Retinal pigment epithelial cell (primary cell): ENCODE data around the gene FMO1.

Experiments used
- DNase-seq: peaks from one replicate; pipeline ENCODE4 v3.0.0-alpha.2; 2010; ENCODE audit warnings: low read depth
- H3K4me3 ChIP-seq: 2 replicates; pipeline ENCODE4 v1.5.1; 2011; ENCODE audit warnings: mild to moderate bottlenecking, low read length, control low read depth, moderate library complexity
- CTCF ChIP-seq: conservative IDR thresholded peaks from 2 replicates; pipeline ENCODE4 v1.5.1; 2011; ENCODE audit warnings: low read depth, low read length, control low read depth, inconsistent platforms

The FMO1 gene

GRCh38 chr1:171212607-171213351 lies 35.5 kb upstream of the FMO1 start:
- TF ChIP-seq CTCF, result no peak
- DNase-seq, result peak; percentile 75
- H3K4me3 ChIP-seq, result no peak overlapping the region

GRCh38 chr1:171213559-171214454 lies 34.5 kb upstream of the FMO1 start:
- no peak for TF ChIP-seq CTCF
- H3K4me3 ChIP-seq, result no peak overlapping the region
- DNase-seq, result no peak

GRCh38 chr1:171217658-171218443 lies 30.4 kb upstream of the FMO1 start:
- no peak for TF ChIP-seq CTCF
- H3K4me3 ChIP-seq, result no peak overlapping the region
- DNase-seq, result no peak

GRCh38 chr1:171218661-171219060 lies 29.6 kb upstream of the FMO1 start:
- no peak overlapping the region for H3K4me3 ChIP-seq
- no peak for DNase-seq
- no peak for TF ChIP-seq CTCF

GRCh38 chr1:171219346-171220080 lies 28.8 kb upstream of the FMO1 start:
- no peak overlapping the region for H3K4me3 ChIP-seq
- no peak for TF ChIP-seq CTCF
- no peak for DNase-seq

GRCh38 chr1:171220081-171220420 lies 28.2 kb upstream of the FMO1 start:
- H3K4me3 ChIP-seq, result peak overlapping the region; percentile 32
- no peak for DNase-seq
- TF ChIP-seq CTCF, result no peak
